Stimulated activated CD4-positive, alpha-beta T cell treated with anti-CD3 and anti-CD28 coated beads, Interleukin-1b, Interleukin-23, amount 100 ng/mL, for 4 hours (primary cell): ENCODE data around the gene BICD1.
"Not testable (repeated sequence)": the region's sequence is repeated elsewhere in the genome, so short reads cannot be mapped to it uniquely, and the experiment has no call there.

Experiments
- DNase-seq, 2 donors: peaks; one replicate each; pipeline ENCODE4 v3.0.0-alpha.2; 2020; ENCODE audit warnings: low read depth in 2 of 2

BICD1 gene

DNA sequence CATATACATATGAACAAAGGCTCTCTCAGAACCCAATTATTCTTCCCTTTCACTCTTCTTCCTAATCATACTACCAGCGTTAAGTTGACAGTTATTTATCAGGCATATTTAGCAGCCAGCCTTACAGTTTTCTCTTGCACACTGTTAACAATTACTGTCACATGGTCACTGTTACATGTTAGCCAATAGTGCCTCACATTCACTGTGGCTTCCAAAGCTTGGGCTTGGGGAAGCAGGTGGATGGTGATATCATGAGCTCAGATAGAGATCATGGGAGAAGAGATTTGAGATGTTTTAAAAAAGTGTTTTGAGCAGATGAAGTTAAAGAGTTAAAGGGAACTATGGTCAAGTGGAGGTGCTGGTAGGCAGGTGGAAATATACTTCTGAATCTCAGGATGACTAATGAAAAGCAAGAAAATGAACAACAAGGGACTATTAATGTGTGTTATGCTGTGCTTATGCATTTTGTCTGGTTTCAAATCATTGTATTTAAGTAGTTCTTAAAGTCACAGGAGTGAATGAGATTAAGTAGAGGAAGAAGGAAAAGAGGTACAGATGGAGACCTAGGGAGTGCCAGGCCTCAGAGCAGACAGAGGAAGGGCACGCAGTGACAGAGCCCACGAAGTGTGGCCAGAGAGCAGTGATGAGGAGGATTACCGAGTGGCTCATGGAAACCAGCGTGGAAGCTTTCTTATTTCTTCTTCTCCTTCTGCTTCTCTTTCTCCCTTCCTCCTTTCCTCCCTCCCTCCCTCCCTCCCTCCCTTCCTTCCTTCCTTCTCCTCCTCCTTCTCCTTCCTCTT is 39.6 kb downstream of the BICD1 start:
- no peak for DNase-seq

DNA sequence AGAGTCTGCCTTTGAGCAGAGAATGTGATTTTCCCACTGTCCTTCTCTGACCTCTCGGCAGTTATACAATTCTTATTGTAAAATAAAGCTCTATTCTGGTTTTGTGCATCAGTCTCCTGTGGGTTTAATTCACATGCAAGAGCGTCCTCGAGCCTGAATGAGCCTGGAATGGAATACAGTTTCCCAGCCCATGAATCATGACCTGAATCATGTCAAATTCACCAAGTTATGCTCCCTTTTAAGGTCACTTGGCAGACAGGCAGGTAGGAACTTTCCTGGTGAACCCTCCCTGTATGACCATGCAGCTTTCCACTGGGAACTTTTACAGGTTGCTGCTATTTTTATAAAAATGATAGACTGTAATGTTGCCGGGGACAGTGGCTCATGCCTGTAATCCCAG is 41.7 kb downstream of the BICD1 start:
- DNase-seq = no peak

DNA sequence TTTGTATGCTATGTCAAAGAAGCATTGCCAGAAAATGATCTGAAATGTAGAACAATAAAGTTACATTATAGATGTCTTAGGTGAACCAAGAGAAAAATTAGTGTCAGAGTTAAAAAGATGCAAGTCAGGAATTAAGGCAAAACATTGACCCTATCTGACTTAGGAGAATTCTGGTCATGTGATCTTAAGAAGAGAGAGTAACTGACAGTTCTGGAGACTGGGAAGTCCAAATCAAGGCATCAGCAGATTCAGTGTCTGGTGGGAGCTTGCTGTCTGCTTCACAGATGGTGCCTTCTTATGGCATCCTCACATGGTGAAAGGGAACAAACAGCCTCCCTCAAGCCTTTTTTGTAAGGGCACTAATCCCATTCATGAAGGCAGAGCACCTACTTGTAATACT is 42.8 kb downstream of the BICD1 start:
- no peak for DNase-seq

DNA sequence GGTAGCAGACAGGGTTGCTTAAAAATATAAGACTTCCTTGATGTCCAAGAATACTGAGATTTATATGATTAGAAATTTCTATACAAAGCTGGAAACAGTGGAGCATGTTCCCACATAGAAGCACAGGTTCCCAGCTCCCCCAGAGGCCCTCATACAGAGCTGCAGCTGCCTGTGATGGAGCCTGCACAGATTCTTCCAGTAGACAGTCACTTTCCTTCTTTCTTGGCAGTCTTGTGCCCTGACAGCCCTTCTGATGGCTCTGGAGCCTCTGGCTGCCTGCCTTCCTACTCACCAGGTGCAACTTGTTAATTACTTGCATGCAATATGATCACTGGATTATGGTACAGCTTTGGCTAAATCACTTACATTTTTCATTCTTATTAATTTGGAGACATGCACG is 44.4 kb downstream of the BICD1 start:
- no peak for DNase-seq

DNA sequence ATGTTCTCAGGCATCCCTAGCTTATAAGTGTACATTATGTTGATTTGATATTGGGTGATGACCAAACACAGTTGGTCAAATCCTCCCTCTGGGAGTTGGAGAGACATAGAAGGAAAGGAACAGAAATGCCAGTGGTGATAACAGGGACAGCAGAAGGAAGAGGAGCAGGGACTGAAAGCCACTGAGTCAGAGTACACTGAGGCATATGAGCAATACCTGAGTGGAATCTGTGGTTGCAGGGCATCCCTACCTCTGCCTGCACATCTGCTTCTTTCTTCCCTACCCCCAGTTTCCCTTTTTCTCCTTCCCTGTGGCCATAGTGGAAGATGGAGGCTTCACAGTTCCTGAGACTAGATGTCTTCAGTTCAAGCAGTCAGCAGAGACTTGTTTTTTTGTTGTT is 44.9 kb downstream of the BICD1 start:
- DNase-seq = no peak

DNA sequence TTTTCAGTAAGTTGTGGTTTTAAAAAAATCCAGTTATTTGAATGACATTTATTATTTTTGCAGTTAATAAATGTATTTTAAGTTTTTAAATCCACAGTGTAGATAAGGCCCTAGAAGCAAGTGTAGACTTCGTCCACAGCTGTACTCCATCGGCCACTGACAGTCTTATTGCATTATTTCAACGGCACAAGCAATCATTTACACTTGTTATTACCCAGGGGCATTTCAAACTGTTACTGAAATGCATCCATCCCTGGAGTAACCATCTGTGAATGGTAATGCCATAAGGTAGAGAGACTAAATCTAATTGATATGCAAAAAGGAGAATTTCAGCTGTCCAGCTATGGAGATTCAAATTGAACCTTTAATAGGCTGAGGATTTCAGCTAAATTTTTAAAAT is 48.4 kb downstream of the BICD1 start:
- DNase-seq = no peak

DNA sequence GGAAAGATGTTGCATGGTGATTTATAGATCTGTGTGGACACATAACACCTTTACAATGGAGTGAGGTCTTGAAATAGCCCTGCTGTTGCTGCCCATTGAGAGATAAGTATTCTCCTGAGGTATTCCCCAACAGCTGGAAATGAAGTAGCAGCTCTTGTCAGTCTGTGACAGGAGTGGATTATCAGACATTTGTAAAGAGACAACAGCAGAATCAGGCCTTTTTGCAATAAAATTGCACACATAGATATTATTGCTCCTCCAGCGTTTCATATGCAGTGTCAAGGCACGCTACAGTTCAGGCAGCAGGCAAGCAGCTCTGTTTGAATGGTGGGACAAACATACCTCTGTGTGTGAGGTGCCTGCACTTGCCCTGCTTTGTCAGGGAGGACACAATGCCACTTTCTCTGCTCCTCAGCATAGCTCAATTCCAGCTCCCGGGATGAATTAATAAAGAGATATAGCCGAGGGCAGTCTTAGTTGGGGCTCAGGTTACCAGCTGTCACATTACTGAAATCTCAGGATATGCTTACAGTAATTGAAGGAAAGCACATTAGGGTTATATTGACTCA is 49.4 kb downstream of the BICD1 start:
- DNase-seq = no peak

DNA sequence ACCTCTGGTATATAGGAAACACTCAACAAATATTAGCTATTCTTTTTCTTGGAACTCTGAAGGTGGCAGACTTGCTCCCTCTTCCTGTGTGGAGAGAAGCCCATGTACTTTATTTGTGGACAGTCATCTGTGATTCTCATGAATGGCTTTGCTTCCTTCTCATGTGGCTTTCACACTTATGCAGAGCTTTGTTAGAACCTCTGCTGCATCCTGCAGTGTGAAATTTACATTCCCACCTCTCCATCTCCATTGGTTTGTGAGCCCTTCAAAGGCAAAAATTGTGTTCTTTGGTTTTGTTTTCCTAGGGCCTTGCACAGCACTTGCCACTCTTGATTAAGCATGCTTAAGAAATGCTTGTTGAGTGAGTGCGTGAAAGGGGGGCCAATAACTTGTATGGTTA is 51.9 kb downstream of the BICD1 start:
- no peak for DNase-seq

DNA sequence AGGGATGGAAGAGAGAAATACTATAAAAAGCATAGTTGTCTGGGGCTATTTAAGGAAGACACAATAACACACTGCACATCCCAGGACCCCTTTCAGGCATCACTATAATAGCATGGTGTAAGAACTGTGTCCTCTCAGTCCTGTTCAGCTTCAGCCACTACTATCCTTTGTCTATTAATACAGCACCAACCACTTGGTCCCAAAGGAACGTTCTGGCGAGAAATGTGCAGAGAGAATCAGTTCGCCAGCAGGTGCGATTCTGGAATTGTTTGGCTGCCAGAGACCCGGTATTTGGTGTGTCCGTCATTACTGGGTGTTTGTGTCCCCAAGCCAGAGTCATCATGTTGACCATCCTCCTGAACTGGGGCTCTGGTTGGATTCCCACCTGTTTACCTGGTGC is 52.7 kb downstream of the BICD1 start:
- DNase-seq = no peak

DNA sequence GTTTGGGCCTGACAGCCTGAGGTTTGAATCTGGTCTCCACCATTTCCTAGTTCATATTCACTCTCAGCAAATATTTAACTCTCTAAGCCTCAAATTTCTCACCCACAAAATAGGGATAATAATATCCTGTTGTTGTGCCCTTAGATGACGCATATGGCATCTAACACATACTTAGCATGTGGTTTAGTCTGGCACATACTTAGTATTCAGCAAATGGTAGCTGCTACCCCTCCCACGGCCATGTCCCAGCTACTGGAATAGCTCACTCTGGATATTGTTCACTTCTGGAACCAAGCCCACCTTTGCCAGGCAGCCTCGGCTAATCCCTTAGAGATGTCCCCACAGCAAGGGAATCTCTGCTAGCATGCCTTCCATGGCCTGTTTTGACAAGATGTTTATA is 53.3 kb downstream of the BICD1 start:
- DNase-seq = no peak

DNA sequence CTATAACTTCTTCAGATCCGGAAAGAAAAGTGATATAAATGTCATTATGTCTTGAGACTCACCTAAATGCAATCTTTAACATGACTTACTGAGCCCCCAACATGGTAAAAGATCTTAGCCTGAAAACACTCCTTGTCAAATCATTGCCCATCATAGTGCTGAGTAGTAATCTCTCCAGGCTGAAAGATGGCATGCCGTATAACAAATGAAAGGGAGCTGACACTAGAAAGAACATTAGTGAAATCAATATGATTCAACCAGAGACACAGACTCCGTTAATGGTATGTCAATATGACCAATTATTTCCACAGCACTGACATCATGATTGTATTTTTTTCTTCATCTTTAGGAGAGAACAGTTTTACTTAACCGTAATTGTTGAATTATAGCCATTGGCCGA is 54.4 kb downstream of the BICD1 start:
- DNase-seq = no peak

DNA sequence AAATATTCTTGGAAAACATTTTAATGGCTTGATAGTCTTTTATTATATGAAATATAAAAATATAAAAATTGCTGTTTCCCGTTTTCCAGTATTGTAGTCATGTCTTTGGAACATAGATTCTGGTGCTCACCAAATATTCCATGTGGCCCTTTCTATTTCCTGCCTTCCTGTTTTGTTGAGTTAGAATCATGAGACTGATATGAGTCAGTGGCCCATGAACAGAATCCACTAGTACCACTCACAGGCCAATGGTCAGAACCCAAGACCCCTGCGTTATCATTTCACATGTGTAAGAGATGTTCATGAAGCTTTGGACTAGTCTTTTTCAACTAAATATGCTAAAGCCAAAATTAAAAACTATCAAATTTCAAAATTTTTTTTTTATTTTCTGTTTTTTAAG is 56.9 kb downstream of the BICD1 start:
- DNase-seq = no peak

DNA sequence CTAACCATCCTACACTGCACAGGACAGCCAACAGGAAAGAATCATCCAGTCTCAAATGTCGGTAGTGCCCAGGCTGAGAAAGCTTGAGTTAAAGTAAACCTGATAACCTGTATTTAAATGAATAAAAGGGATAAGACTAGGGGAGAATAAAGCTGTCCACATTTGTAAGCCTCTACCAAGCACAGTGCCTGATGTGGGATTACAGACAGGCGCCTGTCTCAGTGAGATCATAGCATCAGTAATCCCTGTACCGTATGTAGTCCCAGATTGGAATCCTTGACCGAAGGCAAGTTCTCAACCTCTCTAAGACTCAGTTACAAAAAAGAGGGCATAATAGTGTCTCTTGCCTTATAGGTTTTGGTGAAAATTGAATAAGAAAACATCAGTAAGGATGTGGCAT is 59.9 kb downstream of the BICD1 start:
- DNase-seq = no peak

DNA sequence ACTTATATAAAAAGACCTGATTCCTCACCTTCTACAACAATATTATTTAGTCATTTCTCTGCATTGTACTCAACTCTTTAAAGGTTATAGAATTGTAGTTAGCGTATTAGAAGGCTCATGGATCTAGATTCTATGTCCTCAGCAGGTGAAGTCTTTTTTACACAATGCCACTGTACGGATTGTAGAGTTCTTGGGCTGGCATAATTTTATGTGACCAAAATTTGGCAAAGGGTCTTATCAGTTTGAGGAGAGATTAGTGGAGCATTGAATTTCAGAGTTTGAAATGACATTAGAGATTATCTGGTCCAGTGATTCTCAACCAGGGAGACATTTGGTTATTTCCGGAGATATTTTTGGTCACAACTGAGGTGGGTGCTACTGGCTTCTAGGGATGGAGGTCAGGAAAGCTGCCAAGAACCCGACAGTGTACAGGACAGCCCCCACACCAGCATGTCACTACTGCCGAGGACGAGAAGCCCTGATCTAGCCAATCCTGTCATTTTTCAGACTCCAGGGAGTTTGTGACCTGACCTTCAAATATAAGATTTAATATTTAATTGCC is 63.9 kb downstream of the BICD1 start:
- no peak for DNase-seq

DNA sequence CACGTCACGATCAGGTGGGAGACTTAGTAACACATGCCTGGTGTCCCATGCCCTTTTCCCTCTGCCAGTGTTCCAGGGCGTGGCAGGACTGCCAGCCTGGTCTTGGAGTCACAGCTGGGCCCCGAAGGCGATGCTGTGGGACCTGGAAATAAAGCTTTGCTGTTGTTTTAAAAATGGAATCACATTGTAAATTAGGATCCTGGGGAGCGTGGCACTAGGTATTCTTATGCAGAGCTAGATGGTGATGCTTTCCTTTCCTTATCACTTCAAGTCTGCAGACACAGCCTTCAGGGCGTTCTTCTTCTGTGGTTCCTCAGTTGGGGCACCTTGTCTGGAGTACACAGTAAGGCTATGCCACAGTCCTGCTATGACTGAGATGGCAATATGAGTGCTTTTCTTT is 64.6 kb downstream of the BICD1 start:
- no peak for DNase-seq

DNA sequence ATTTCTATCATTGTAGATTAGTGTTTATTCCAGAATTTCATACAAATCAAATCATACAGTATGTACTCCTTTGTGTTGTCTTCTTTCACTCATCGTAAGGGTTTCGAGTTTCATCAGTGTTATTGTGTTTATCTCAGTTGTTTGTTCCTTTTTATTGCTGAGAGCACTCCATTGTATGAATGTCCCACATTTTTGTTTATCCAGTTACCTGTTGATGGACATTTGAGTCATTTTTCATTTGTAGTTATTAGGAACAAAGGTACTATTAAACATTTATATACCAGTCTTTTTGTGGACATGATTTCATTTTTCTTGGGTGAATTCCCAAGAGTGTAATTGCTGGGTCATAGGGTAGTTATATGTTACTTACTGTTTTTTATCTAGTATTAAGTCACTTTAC is 70.0 kb downstream of the BICD1 start:
- no peak for DNase-seq

DNA sequence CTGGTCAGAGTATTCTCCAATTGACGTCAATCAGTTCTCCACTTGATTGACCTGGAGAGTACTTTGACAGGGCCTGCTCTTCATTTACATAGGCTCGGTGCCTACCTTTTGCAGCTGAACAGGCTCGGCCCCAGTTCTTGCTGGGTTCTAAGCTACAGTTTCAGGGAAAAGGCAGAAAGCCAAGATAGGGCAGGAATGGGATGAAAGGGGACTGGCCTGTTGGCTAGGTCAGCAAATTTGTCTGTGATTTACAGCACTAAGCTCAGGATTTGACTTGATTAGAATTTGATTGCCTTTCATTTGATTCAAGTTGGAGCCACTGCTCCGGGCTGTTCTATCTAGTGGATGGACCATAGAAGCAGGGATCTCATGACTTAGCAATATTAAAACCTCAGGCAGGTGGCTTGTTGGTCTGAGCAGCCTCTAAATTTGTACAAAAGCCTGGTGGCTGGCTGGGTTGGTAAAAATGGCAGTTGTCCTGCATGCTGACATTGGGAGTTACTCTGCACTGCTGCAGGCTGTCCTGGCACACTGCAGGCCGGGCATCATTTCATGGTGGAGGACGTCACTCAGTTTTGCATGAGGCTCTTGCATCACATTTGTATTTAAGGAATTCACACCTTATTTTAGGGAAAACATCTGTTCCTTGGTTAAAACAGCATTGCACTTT is 71.8 kb downstream of the BICD1 start:
- DNase-seq = no peak

DNA sequence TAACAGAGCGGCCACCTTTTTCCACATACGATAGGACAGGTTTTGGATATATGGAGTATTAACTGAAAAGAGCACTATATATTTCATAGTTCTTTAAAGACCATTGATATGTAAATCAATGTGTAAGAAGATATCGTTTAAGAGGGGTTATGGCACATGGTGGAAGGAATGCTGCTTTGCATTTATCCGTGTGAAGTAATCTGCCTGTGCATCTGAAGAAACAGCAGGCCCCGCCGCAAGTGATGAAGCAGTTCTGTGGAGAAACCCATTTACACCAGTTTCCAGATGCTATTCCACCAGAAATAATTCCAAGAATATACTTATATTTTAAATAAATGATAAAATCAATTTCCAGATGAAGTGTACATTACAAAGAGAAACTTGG is 72.4 kb downstream of the BICD1 start:
- no peak for DNase-seq

DNA sequence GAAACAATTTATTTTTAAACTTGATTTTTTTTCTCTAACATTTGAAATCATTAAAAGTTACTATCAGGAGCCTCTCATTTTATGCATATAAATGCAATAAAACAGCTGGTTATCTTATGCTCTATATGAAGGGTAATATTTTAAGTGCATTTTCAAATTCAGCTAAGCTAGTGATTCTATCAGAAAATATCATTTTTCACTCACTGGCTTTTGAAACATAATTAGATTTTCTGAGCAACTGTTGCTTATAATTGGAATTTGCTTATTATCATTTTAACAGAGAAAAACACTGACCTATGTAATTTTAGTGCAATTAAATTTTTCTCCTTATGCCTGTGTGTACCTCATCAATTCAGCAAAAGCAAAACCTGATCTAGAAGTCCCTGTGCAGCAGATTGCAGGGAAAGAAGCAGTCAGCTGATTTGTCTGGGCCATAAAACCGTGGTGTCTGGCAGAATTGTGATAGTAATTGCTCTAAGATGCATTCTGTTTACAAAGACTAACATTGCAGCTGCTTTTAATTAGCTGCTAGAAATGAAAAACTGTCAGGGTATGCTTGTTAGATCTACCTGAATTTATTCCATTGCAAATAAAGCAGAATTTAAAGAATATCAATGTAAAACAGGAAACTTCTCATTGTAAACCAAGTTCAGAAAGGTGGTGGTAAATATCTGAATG is 75.0 kb downstream of the BICD1 start:
- DNase-seq = no peak

DNA sequence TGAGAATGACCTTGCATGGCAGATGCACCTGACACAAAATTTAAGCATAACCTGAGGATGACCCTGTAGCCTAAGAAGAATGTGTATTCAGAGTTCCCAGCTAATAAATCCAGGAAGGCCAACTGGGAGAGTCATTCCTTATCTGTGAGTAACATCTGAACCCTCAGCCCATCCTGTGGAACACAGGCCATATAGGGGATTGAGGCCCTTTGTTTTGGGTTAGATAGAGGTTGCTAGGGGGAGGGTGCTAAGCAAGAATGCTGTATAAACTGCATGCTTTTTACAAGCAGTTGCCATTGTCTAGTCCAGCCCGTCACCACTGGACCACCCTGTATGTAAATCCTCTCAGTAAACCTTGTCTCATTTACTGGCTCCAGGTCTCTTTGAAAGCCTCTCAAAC is 77.0 kb downstream of the BICD1 start:
- DNase-seq = no peak

DNA sequence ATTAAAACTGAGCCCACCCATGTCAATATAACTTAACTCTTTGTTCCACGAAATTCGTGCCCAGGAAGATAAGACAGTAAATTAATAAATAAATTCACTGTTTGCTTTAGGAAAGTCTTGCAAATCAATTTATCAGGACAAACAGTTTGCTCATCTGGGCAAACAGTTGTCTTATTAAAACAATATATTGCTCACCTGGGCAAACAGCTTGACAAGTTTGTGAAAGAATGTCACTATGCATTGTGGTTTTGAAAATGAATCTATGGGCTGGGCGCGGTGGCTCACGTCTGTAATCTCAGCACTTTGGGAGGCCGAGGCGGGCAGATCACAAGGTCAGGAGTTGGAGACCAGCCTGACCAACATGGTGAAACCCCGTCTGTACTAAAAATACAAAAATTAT is 80.5 kb downstream of the BICD1 start:
- DNase-seq = not testable (repeated sequence)

DNA sequence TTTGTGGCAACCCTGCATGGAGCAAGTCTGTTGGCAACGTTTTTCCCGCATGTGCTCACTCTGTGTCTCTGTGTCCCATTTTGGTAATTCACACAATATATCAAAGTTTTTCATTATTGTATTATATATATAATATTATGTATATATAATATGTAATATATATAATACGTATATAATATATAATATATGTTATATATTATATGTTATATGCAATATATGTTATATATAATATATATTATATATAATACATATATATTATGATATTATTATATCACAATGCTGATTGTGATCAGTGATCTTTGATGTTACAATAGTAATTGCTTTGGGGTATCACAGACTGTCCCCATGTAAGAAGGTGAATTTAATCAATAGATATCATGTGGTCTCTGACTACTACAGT is 84.8 kb downstream of the BICD1 start:
- DNase-seq = no peak
